ENCODE measurements around the gene PODXL2. TPM values are rescaled to one million over a fixed set of nuclear protein-coding genes. Genes with fewer than 3 reads are reported as not detected.

The PODXL2 gene
- total RNA-seq, 4 donors from 2014 or later, result 2.1 to 5.5 (median 4.4) TPM

- 69 to 83% methylated on average over 2 of the region's 2 CpGs for WGBS, 2 donors
- Histone ChIP-seq H3K27ac (no peak overlapping the region), H3K9me3 (no peaks in the 10 kb centered on the region), H3K27me3 (no peaks in the 10 kb centered on the region), H3K4me3 (no peak overlapping the region), H3K36me3 (no peaks in the 10 kb centered on the region), H3K4me1 (no peaks in the 10 kb centered on the region)
- intact Hi-C loops (cut with DNase I), result no loop called here
- TF ChIP-seq CTCF (IDR thresholded peaks at IDR 0.05) (no peak), POLR2A (IDR thresholded peaks at IDR 0.05) (no peak)
- DNase-seq, result no peak
Observed at GRCh38 chr3:127665165-127665564, 36.2 kb downstream of the PODXL2 start.

GRCh38 chr3:127665586-127665985, 36.6 kb downstream of the PODXL2 start:
- Histone ChIP-seq H3K27ac (no peak overlapping the region), H3K4me3 (no peak overlapping the region), H3K36me3 (no peaks in the 10 kb centered on the region), H3K4me1 (no peaks in the 10 kb centered on the region), H3K9me3 (no peaks in the 10 kb centered on the region), H3K27me3 (no peaks in the 10 kb centered on the region)
- TF ChIP-seq CTCF (IDR thresholded peaks at IDR 0.05) (no peak), POLR2A (IDR thresholded peaks at IDR 0.05) (no peak)
- intact Hi-C loops (cut with DNase I), result no loop called here
- no peak for DNase-seq
- 59 to 67% methylated on average over 3 of the region's 3 CpGs for WGBS, 2 donors

- no peak for DNase-seq
- H3K4me1 ChIP-seq, result peaks cover 1 to 5% (median 2%) of the 10 kb centered on the region in 3 donors
- no peaks in the 10 kb centered on the region for H3K36me3 ChIP-seq
- TF ChIP-seq CTCF (IDR thresholded peaks at IDR 0.05) (no peak), POLR2A (IDR thresholded peaks at IDR 0.05) (no peak)
- H3K27me3 ChIP-seq, result no peaks in the 10 kb centered on the region
- WGBS, 2 donors, result 50% methylated on average over 1 of the region's 2 CpGs
- no peak overlapping the region for H3K27ac ChIP-seq
- no peaks in the 10 kb centered on the region for H3K9me3 ChIP-seq
- intact Hi-C loops (cut with DNase I), result no loop called here
- no peak overlapping the region for H3K4me3 ChIP-seq
Observed at GRCh38 chr3:127666676-127667075, 37.7 kb downstream of the PODXL2 start.

GRCh38 chr3:127667119-127667681, 38.2 kb downstream of the PODXL2 start:
- TF ChIP-seq POLR2A (IDR thresholded peaks at IDR 0.05) (no peak), CTCF (IDR thresholded peaks at IDR 0.05) (no peak)
- Histone ChIP-seq H3K9me3 (no peaks in the 10 kb centered on the region), H3K4me3 (no peak overlapping the region), H3K4me1 (peaks cover 7 to 10% (median 7%) of the 10 kb centered on the region in 3 donors), H3K27me3 (no peaks in the 10 kb centered on the region), H3K27ac (no peak overlapping the region), H3K36me3 (no peaks in the 10 kb centered on the region)
- DNase-seq, result no peak
- intact Hi-C loops (cut with DNase I), result no loop called here
- WGBS, 2 donors, result 78 to 88% methylated on average over 5 to 6 of the region's 6 CpGs

GRCh38 chr3:127668906-127669305, 39.9 kb downstream of the PODXL2 start:
- Histone ChIP-seq H3K4me3 (no peak overlapping the region), H3K9me3 (no peaks in the 10 kb centered on the region), H3K36me3 (no peaks in the 10 kb centered on the region), H3K27me3 (no peaks in the 10 kb centered on the region), H3K27ac (no peak overlapping the region), H3K4me1 (peaks cover 13 to 24% (median 19%) of the 10 kb centered on the region in 3 donors)
- DNase-seq, result no peak
- intact Hi-C loops (cut with DNase I), result no loop called here
- TF ChIP-seq POLR2A (IDR thresholded peaks at IDR 0.05) (no peak), CTCF (IDR thresholded peaks at IDR 0.05) (no peak)
- WGBS, 2 donors, result 84 to 96% methylated on average over 5 to 6 of the region's 7 CpGs
